Hepatocyte (in vitro differentiated cells): ENCODE measurements around the gene GRB14. TPM values are rescaled to one million over a fixed set of nuclear protein-coding genes. Genes with fewer than 3 reads are reported as not detected.

Source experiments
- DNase-seq: peaks from one replicate; pipeline ENCODE4 v3.0.0-alpha.2; 2016; ENCODE audit warnings: low spot score
- H2AFZ ChIP-seq: fragments of 200-600 bp; sonication (generic); 2 replicates; pipeline ENCODE4 v1.6.0; 2016; ENCODE audit warnings: antibody characterized with exemption, mild to moderate bottlenecking
- H3K27ac ChIP-seq: fragments of 200-600 bp; sonication (generic); 2 replicates; pipeline ENCODE4 v1.5.1; 2016; ENCODE audit warnings: mild to moderate bottlenecking
- H3K27me3 ChIP-seq: fragments of 200-600 bp; sonication (generic); 2 replicates; pipeline ENCODE4 v1.6.1; 2016
- H3K36me3 ChIP-seq: fragments of 200-600 bp; sonication (generic); replicated peaks from 2 replicates; pipeline ENCODE4 v1.5.1; 2016; ENCODE audit warnings: low read depth; ENCODE audit not compliant: insufficient read depth
- H3K4me1 ChIP-seq: fragments of 200-600 bp; sonication (generic); 2 replicates; pipeline ENCODE4 v1.5.1; 2016; ENCODE audit warnings: mild to moderate bottlenecking, moderate library complexity; ENCODE audit not compliant: insufficient read depth
- H3K4me2 ChIP-seq: fragments of 200-600 bp; sonication (generic); 2 replicates; pipeline ENCODE4 v1.6.0; 2016
- H3K4me3 ChIP-seq: fragments of 200-600 bp; sonication (generic); 2 replicates; pipeline ENCODE4 v1.5.1; 2016; ENCODE audit warnings: mild to moderate bottlenecking
- H3K79me2 ChIP-seq: fragments of 200-600 bp; sonication (generic); 2 replicates; pipeline ENCODE4 v1.6.0; 2017; ENCODE audit warnings: mild to moderate bottlenecking
- H3K9me2 ChIP-seq: fragments of 200-600 bp; sonication (generic); replicated peaks from 2 replicates; pipeline ENCODE4 v1.6.0; 2017; ENCODE audit warnings: mild to moderate bottlenecking; ENCODE audit not compliant: insufficient read depth
- H3K9me3 ChIP-seq: fragments of 200-600 bp; sonication (generic); 2 replicates; pipeline ENCODE4 v1.5.1; 2016; ENCODE audit warnings: low read depth, mild to moderate bottlenecking
- H4K20me1 ChIP-seq: fragments of 200-600 bp; sonication (generic); 2 replicates; pipeline ENCODE4 v1.6.0; 2016; ENCODE audit warnings: mild to moderate bottlenecking; ENCODE audit not compliant: insufficient read depth, poor library complexity, severe bottlenecking
- EZH2 ChIP-seq: fragments of 200-600 bp; sonication (generic); IDR thresholded peaks from 2 replicates; pipeline ENCODE4 v1.6.1; 2016; ENCODE audit warnings: antibody characterized with exemption, mild to moderate bottlenecking, borderline replicate concordance
- EZH2phosphoT487 ChIP-seq: fragments of 200-600 bp; sonication (generic); IDR thresholded peaks from one replicate; pipeline ENCODE4 v1.6.1; 2018; ENCODE audit warnings: antibody characterized with exemption, mild to moderate bottlenecking, low read depth, moderate library complexity; ENCODE audit not compliant: unreplicated experiment, severe bottlenecking
- WGBS: methylation state at CpG from one replicate; pipeline ENCODE4 v1.1.6; 2016; ENCODE audit warnings: low lambda C conversion rate; ENCODE audit errors: missing lambda C conversion rate; 5-methylcytosine and 5-hydroxymethylcytosine counted together
- polyA plus RNA-seq: library from polyadenylated mRNA; unstranded; fragments of >200 nt; fragmentation: Nextera tagmentation; extraction: Ambion mirVana; gene quantifications from 2 replicates; pipeline ENCODE4 v1.2.1, GENCODE V29; 2016
- total RNA-seq: library from RNA; depleted of rRNA; stranded (reverse); fragments of >200 nt; gene quantifications from 2 replicates; pipeline ENCODE4 v1.2.3, GENCODE V29; 2014
- TF ChIP-seq, protein P1 (sequence below): fragments of 200-600 bp; sonication (generic); IDR thresholded peaks from 2 replicates; pipeline ENCODE4 v1.5.1; 2016; ENCODE audit warnings: antibody characterized with exemption, mild to moderate bottlenecking; ENCODE audit not compliant: poor library complexity

The GRB14 gene
- total and polyA plus RNA-seq, 2 experiments from 2014 or later: 4.2 to 4.5 TPM

DNA sequence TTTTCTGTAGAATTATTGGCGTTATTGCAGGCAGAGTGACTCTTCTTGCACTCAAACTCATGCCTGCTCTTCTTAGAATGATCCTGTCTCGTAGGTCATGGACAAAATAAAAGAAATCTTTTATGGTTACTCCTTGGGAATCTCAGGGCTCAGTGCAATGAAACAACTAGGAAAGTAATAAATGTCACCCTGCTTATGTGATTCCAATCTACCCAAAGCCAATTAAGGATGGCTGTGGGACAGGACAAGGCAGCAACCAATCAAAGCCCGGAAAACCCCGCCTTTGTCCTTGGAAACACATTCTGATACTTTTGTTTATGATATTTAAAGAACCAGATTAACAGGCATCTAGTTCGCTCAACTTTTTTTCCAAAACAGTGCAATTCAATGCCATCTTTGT is 53.0 kb downstream of the GRB14 start:
- Histone ChIP-seq H3K4me1 (no peaks in the 10 kb centered on the region), H3K4me2 (no peak overlapping the region)
- WGBS: 77% methylated on average over 5 of the region's 5 CpGs

DNA sequence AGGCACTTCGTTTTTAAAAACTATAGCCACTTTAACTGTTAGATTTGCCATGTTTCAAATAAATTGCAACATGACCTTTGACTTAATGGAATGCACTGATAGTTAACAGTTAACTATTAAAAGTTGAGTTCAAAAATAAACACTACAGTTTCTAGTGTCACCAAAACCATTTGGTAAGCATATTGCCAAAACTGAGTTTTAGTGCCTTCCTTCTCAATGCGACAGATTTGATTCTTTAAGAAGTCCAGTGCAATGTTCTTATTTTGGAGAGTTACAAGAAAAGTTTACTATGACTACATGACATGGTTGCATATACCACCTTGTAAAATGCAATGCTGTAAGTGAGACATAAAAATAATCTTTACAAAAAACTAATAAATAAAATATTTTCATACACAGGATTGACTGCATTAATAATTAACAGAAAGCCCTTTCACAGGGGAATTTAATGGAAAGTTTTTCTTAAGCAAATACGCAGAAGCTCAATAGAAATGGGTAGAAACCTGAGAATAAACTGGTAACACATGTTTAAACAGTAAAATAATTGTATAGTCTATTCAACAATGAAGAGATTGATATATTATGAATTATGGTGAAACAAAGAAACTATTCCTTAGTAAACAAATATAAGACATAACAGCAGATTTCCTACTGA is 53.8 kb downstream of the GRB14 start:
- no peak for DNase-seq
- no peaks in the 10 kb centered on the region for H3K9me3 ChIP-seq
- no peaks in the 10 kb centered on the region for H3K9me2 ChIP-seq
- no peak overlapping the region for H3K4me2 ChIP-seq
- no peaks in the 10 kb centered on the region for H3K27me3 ChIP-seq
- no peaks in the 10 kb centered on the region for H4K20me1 ChIP-seq
- no peak overlapping the region for H3K27ac ChIP-seq
- H2AFZ ChIP-seq: no peak overlapping the region
- WGBS: 75% methylated on average over 3 of the region's 3 CpGs
- no peak overlapping the region for H3K4me3 ChIP-seq
- H3K36me3 ChIP-seq: no peaks in the 10 kb centered on the region
- no peak for TF ChIP-seq EZH2phosphoT487
- TF ChIP-seq EZH2: no peak
- TF ChIP-seq, protein P1, sequence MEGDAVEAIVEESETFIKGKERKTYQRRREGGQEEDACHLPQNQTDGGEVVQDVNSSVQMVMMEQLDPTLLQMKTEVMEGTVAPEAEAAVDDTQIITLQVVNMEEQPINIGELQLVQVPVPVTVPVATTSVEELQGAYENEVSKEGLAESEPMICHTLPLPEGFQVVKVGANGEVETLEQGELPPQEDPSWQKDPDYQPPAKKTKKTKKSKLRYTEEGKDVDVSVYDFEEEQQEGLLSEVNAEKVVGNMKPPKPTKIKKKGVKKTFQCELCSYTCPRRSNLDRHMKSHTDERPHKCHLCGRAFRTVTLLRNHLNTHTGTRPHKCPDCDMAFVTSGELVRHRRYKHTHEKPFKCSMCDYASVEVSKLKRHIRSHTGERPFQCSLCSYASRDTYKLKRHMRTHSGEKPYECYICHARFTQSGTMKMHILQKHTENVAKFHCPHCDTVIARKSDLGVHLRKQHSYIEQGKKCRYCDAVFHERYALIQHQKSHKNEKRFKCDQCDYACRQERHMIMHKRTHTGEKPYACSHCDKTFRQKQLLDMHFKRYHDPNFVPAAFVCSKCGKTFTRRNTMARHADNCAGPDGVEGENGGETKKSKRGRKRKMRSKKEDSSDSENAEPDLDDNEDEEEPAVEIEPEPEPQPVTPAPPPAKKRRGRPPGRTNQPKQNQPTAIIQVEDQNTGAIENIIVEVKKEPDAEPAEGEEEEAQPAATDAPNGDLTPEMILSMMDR: no peak
- no peaks in the 10 kb centered on the region for H3K79me2 ChIP-seq
- H3K4me1 ChIP-seq: no peaks in the 10 kb centered on the region

More for the DNA sequence above, 53.0 kb downstream of the GRB14 start:
- no peaks in the 10 kb centered on the region for H4K20me1 ChIP-seq
- TF ChIP-seq EZH2 (no peak), EZH2phosphoT487 (no peak)
- TF ChIP-seq, protein P1: no peak
- H3K9me3 ChIP-seq: no peaks in the 10 kb centered on the region
- H3K27me3 ChIP-seq: no peaks in the 10 kb centered on the region
- no peak overlapping the region for H3K27ac ChIP-seq
- H3K9me2 ChIP-seq: no peaks in the 10 kb centered on the region
- H3K36me3 ChIP-seq: no peaks in the 10 kb centered on the region
- no peaks in the 10 kb centered on the region for H3K79me2 ChIP-seq
- H2AFZ ChIP-seq: no peak overlapping the region
- no peak for DNase-seq
- H3K4me3 ChIP-seq: no peak overlapping the region

DNA sequence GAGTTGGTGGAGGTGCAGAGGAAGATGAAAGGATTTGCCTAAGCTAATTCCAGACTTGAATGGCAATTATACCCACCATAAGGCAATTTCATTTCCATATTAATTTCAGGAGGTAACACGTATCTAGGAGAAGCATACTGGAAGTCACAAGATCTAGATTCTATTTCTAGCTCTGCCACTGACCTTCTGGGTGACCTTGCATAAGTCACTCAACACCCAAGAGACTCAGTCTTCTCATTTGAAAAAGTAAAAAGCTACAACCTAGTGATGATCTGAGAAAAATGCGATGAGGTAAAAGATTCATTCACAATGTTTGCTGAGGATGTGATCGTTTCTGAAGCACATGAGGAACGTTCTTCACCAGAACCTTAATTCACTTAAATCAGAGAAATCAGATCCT is 55.9 kb downstream of the GRB14 start:
- Histone ChIP-seq H3K4me2 (no peak overlapping the region), H3K4me3 (no peak overlapping the region)

More for the DNA sequence above, 55.9 kb downstream of the GRB14 start:
- no peak overlapping the region for H2AFZ ChIP-seq
- no peaks in the 10 kb centered on the region for H4K20me1 ChIP-seq
- TF ChIP-seq EZH2phosphoT487 (no peak), EZH2 (no peak)
- TF ChIP-seq, protein P1: no peak
- 95% methylated on average over 4 of the region's 4 CpGs for WGBS
- no peaks in the 10 kb centered on the region for H3K79me2 ChIP-seq
- H3K36me3 ChIP-seq: no peaks in the 10 kb centered on the region
- H3K27ac ChIP-seq: no peak overlapping the region
- H3K9me3 ChIP-seq: no peaks in the 10 kb centered on the region
- no peak for DNase-seq
- H3K9me2 ChIP-seq: no peaks in the 10 kb centered on the region
- H3K27me3 ChIP-seq: no peaks in the 10 kb centered on the region
- H3K4me1 ChIP-seq: no peaks in the 10 kb centered on the region
